ENCODE results near the gene CUEDC1.

DNA sequence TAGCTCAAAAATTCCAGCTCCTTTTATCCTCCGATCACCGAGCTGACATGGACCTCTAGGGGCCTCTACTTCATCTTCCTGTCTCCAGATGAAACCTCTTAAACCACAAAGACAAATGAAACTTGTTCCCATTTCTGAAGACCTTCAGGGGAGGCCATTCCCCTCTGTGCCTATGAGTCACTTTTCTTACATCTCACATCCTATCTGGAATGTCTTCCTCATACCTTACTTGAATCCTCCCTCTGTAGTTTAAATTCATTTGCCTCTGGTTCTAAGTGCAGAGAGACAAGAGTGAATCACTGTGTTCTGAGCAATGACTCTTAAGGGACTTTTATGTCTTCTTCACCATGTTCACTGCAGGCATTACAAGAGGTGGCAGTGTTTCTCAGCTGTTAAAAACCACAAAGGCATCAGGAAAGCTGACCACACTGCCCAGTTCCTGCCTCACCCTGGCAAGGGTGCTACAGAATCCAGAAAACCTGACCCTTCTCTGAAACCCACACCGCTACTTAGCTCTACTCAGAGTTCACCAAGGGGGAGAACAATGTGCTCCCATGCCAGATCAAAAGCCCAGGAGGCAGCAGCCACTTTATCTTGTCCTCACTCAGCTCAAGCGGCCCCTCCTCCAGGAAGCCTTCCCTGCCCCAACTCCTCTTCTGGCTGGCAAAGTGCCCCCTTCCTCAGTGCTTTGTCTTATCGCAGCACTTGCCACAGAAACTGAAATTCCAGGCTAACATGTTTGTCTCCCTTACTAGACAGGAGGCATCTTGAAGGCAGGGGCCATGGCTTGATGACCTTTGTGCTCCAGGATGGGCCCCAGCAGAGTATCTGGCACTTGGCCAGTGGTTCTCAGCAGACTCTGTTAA is 6.4 kb downstream of the CUEDC1 start:
- TF ChIP-seq, protein P1, sequence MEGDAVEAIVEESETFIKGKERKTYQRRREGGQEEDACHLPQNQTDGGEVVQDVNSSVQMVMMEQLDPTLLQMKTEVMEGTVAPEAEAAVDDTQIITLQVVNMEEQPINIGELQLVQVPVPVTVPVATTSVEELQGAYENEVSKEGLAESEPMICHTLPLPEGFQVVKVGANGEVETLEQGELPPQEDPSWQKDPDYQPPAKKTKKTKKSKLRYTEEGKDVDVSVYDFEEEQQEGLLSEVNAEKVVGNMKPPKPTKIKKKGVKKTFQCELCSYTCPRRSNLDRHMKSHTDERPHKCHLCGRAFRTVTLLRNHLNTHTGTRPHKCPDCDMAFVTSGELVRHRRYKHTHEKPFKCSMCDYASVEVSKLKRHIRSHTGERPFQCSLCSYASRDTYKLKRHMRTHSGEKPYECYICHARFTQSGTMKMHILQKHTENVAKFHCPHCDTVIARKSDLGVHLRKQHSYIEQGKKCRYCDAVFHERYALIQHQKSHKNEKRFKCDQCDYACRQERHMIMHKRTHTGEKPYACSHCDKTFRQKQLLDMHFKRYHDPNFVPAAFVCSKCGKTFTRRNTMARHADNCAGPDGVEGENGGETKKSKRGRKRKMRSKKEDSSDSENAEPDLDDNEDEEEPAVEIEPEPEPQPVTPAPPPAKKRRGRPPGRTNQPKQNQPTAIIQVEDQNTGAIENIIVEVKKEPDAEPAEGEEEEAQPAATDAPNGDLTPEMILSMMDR (conservative IDR thresholded peaks at IDR 0.05; ENCODE audit: low read depth, low read length): no peak
- no peak for TF ChIP-seq EZH2 (IDR thresholded peaks at IDR 0.05; ENCODE audit: borderline replicate concordance, low read depth, low read length, poor library complexity, severe bottlenecking)
